NCI-H510A (cell line): ENCODE data around the gene TARS2.

Source experiments
- DNase-seq: peaks from one replicate; lab custom pipeline; 2025; lab: John Stamatoyannopoulos, UW

The TARS2 gene

GRCh38 chr1:150537732-150538684 lies 50.8 kb downstream of the TARS2 start:
- no peak for DNase-seq

- DNase-seq, result no peak
These were observed 56.4 kb downstream of the TARS2 start for GRCh38 chr1:150543500-150544143.

- DNase-seq, result no peak
These were observed 57.0 kb downstream of the TARS2 start for GRCh38 chr1:150544204-150544603.

- DNase-seq, result no peak
These were observed 58.3 kb downstream of the TARS2 start for GRCh38 chr1:150545486-150546032.

- DNase-seq, result no peak
These were observed 59.2 kb downstream of the TARS2 start for GRCh38 chr1:150546294-150546937.

- DNase-seq, result no peak
These were observed 61.1 kb downstream of the TARS2 start for GRCh38 chr1:150548324-150548631.

- peak; percentile 53 for DNase-seq
These were observed 61.6 kb downstream of the TARS2 start, which contains the start of gene ADAMTSL4 for GRCh38 chr1:150548632-150549495. Gene ADAMTSL4, plus strand, starts transcription at chr1:150549408. Its CDS starts 2,881 bp downstream, at chr1:150552289.

GRCh38 chr1:150549496-150550221 lies 62.4 kb downstream of the TARS2 start:
- no peak for DNase-seq

GRCh38 chr1:150550222-150551050 lies 63.2 kb downstream of the TARS2 start:
- no peak for DNase-seq

GRCh38 chr1:150551051-150551783 lies 64.0 kb downstream of the TARS2 start:
- DNase-seq, result no peak

- no peak for DNase-seq
These were observed 64.5 kb downstream of the TARS2 start for GRCh38 chr1:150551784-150552127.

- no peak for DNase-seq
These were observed 65.1 kb downstream of the TARS2 start for GRCh38 chr1:150552128-150552910.

GRCh38 chr1:150552911-150553289 lies 65.7 kb downstream of the TARS2 start:
- no peak for DNase-seq

- DNase-seq, result no peak
These were observed 66.3 kb downstream of the TARS2 start for GRCh38 chr1:150553392-150554085.

GRCh38 chr1:150554086-150554452 lies 66.8 kb downstream of the TARS2 start:
- DNase-seq, result no peak

GRCh38 chr1:150555198-150555970 lies 68.2 kb downstream of the TARS2 start:
- DNase-seq, result no peak
